Endothelial cell of umbilical vein (primary cell): ENCODE measurements around the gene UGT1A9. TPM values are rescaled to one million over a fixed set of nuclear protein-coding genes. Genes with fewer than 3 reads are reported as not detected.

Source experiments
- BruUV-seq: library from RNA; stranded (reverse); fragments of 400-500 nt; replicated peaks from 2 replicates; lab custom pipeline; 2021; lab: Mats Ljungman, UMichigan
- CTCF ChIA-PET: fragments of 300-600, 350-600 bp; sonication (Branson Sonifier 250); formaldehyde crosslinking; loops from one replicate; lab custom pipeline; 2021; ENCODE audit warnings: antibody characterized with exemption, inconsistent platforms; lab: Charles Lee
- POLR2A ChIA-PET: fragments of 300-600, 350-600 bp; sonication (Branson Sonifier 250); formaldehyde crosslinking; loops from one replicate; lab custom pipeline; 2021; ENCODE audit warnings: antibody characterized with exemption, inconsistent platforms; lab: Charles Lee
- DNase-seq: peaks from one replicate; pipeline ENCODE4 v3.0.0-alpha.2; 2011; ENCODE audit warnings: low read depth, low spot score
- FAIRE-seq: peaks from 2 replicates; lab custom pipeline; 2011; peaks lifted over from hg19 to GRCh38; lab: Jason Lieb, UNC
- H2AFZ ChIP-seq: 2 replicates; pipeline ENCODE4 v1.6.0; 2012; ENCODE audit warnings: low read depth, low read length, control low read depth, inconsistent platforms
- H3K27ac ChIP-seq: 2 replicates; pipeline ENCODE4 v1.5.1; 2011; ENCODE audit warnings: low read depth, mild to moderate bottlenecking, control low read depth, low read length, moderate library complexity; ENCODE audit not compliant: insufficient read depth
- H3K27me3 ChIP-seq, 2 experiments: 2 replicates each; pipeline versions ENCODE4 v1.6.0 to v1.6.1; 2011; ENCODE audit warnings: low read length in 2 of 2, mixed read lengths in 1 of 2; ENCODE audit not compliant: control insufficient read depth in 2 of 2, insufficient read depth in 2 of 2
- H3K36me3 ChIP-seq, 2 experiments: 2 replicates in 1 of 2; 3 replicates in 1 of 2; pipeline ENCODE4 v1.5.1; 2011; ENCODE audit warnings: low read length in 2 of 2, mild to moderate bottlenecking in 1 of 2, moderate library complexity in 1 of 2; ENCODE audit not compliant: control insufficient read depth in 2 of 2, insufficient read depth in 2 of 2; ENCODE audit errors: extremely low read depth in 1 of 2
- H3K4me1 ChIP-seq: 3 replicates; pipeline ENCODE4 v1.5.1; 2011; ENCODE audit warnings: mild to moderate bottlenecking, low read length; ENCODE audit not compliant: control insufficient read depth, insufficient read depth; ENCODE audit errors: extremely low read depth
- H3K4me2 ChIP-seq: 2 replicates; pipeline ENCODE4 v1.6.1; 2011; ENCODE audit warnings: low read length, control low read depth, mixed read lengths; ENCODE audit not compliant: insufficient read depth
- H3K4me3 ChIP-seq, 3 experiments: fragments of 200-600 bp in 1 of 3; sonication (generic), shearing (Covaris generic) in 1 of 3; replicated peaks in 1 of 3; 2 replicates each; pipeline ENCODE4 v1.5.1; 2011 to 2016; ENCODE audit warnings: control low read depth in 3 of 3, low read length in 3 of 3, mild to moderate bottlenecking in 2 of 3, inconsistent platforms in 1 of 3, low read depth in 1 of 3, moderate library complexity in 1 of 3; ENCODE audit not compliant: insufficient read depth in 1 of 3
- H3K79me2 ChIP-seq: 2 replicates; pipeline ENCODE4 v1.6.0; 2012; ENCODE audit warnings: low read length, inconsistent platforms; ENCODE audit not compliant: control insufficient read depth, insufficient read depth
- H3K9ac ChIP-seq: replicated peaks from 2 replicates; pipeline ENCODE3; 2011; ENCODE audit warnings: low read length, control low read depth; ENCODE audit not compliant: insufficient read depth; ENCODE audit errors: extremely low read depth
- H3K9me1 ChIP-seq: replicated peaks from 3 replicates; pipeline ENCODE4 v1.6.0; 2011; ENCODE audit warnings: mild to moderate bottlenecking, low read length; ENCODE audit not compliant: control insufficient read depth, insufficient read depth; ENCODE audit errors: extremely low read depth
- H3K9me3 ChIP-seq: replicated peaks from 2 replicates; pipeline ENCODE4 v1.5.1; 2012; ENCODE audit warnings: low read length, inconsistent platforms; ENCODE audit not compliant: control insufficient read depth, insufficient read depth
- H4K20me1 ChIP-seq: replicated peaks from 2 replicates; pipeline ENCODE3; 2011; ENCODE audit warnings: mild to moderate bottlenecking, low read length; ENCODE audit not compliant: control insufficient read depth, insufficient read depth; ENCODE audit errors: extremely low read depth
- EZH2 ChIP-seq: IDR thresholded peaks from 2 replicates; pipeline ENCODE4 v1.6.1; 2012; ENCODE audit warnings: borderline replicate concordance, low read depth, mild to moderate bottlenecking, moderate library complexity, low read length, inconsistent platforms; ENCODE audit not compliant: severe bottlenecking
- FOS ChIP-seq: IDR thresholded peaks from 2 replicates; pipeline ENCODE4 v1.6.1; 2011; ENCODE audit warnings: mild to moderate bottlenecking, low read length, moderate library complexity, borderline replicate concordance; ENCODE audit not compliant: insufficient read depth
- GATA2 ChIP-seq: IDR thresholded peaks from 2 replicates; pipeline ENCODE4 v1.7.0; 2011; ENCODE audit warnings: low read depth, mild to moderate bottlenecking, moderate library complexity, mixed read lengths, low read length; ENCODE audit not compliant: insufficient read length, insufficient read depth
- JUN ChIP-seq: IDR thresholded peaks from 2 replicates; pipeline ENCODE4 v1.6.1; 2011; ENCODE audit warnings: borderline replicate concordance, low read depth; ENCODE audit not compliant: insufficient read length, insufficient read depth
- MYC ChIP-seq: IDR thresholded peaks from one replicate; pipeline ENCODE4 v1.6.1; 2011; ENCODE audit warnings: mild to moderate bottlenecking, low read depth, low read length
- POLR2A ChIP-seq: IDR thresholded peaks from 2 replicates; pipeline ENCODE4 v1.6.1; 2012; ENCODE audit warnings: low read depth, mild to moderate bottlenecking, control low read depth, low read length
- POLR2AphosphoS5 ChIP-seq: IDR thresholded peaks from 2 replicates; pipeline ENCODE4 v1.6.1; 2012; ENCODE audit warnings: low read depth, mild to moderate bottlenecking, control low read depth, low read length, moderate library complexity; ENCODE audit not compliant: insufficient read depth
- dilution Hi-C: fragments of 300-500 bp; cut with MboI; formaldehyde crosslinking; loops from one replicate; pipeline ENCODE4 v1.15.0; 2019; ENCODE audit warnings: low sequenced_read_pairs; ENCODE audit not compliant: extremely low pct_ligation_motif_present
- intact Hi-C: fragments of 100-400 bp; cut with micrococcal nuclease; formaldehyde crosslinking; loops from one replicate; pipeline ENCODE4 v1.10.0; 2022
- polyA plus RNA-seq, 4 experiments: library from polyadenylated mRNA; depleted of rRNA in 3 of 4; stranded (reverse) in 3 of 4; unstranded in 1 of 4; fragments of >200 nt; gene quantifications; 2 replicates each; pipeline versions ENCODE4 v1.2.1 to v1.2.3, GENCODE V29; 2011 to 2012; ENCODE audit warnings: missing spikeins in 1 of 4
- total RNA-seq: library from RNA; stranded (reverse); gene quantifications from 2 replicates; pipeline ENCODE4 v1.2.3, GENCODE V29; 2021
- TF ChIP-seq, protein P1 (sequence below), 2 donors: IDR thresholded peaks; 1 replicate in 1 of 2; 2 replicates in 1 of 2; pipeline ENCODE4 v1.5.1; 2011; ENCODE audit warnings: low read length in 2 of 2, mild to moderate bottlenecking in 2 of 2, moderate library complexity in 2 of 2, control low read depth in 1 of 2, inconsistent platforms in 1 of 2, low read depth in 1 of 2; ENCODE audit not compliant: insufficient read depth in 1 of 2; ENCODE audit errors: extremely low read depth in 1 of 2
- TF ChIP-seq, protein P2 (sequence below): IDR thresholded peaks from 2 replicates; pipeline ENCODE4 v1.6.1; 2011; ENCODE audit not compliant: insufficient read depth, insufficient read length

Gene UGT1A9
- total and polyA plus RNA-seq, 2 donors (not counting 3 experiments of a cell fraction or from before 2014, with no cell fraction given) = not detected

DNA sequence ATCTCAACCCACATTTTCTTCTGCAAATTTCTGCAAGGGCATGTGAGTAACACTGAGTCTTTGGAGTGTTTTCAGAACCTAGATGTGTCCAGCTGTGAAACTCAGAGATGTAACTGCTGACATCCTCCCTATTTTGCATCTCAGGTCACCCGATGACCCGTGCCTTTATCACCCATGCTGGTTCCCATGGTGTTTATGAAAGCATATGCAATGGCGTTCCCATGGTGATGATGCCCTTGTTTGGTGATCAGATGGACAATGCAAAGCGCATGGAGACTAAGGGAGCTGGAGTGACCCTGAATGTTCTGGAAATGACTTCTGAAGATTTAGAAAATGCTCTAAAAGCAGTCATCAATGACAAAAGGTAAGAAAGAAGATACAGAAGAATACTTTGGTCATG lies 96.4 kb downstream of the UGT1A9 start:
- no peaks in the 10 kb centered on the region for H3K79me2 ChIP-seq
- DNase-seq = no peak
- no TSS peak for BruUV-seq
- dilution Hi-C loops = no loop called here
- peaks cover 0 to 1% of the 10 kb centered on the region in 2 experiments for H3K27me3 ChIP-seq
- H2AFZ ChIP-seq = no peak overlapping the region
- H3K9ac ChIP-seq = no peak overlapping the region
- ChIA-PET POLR2A (no interaction called here), CTCF (no interaction called here)
- no peak overlapping the region for H3K4me3 ChIP-seq
- H3K4me2 ChIP-seq = no peak overlapping the region
- intact Hi-C loops = no loop called here
- no peaks in the 10 kb centered on the region for H4K20me1 ChIP-seq
- no peak for FAIRE-seq
- no peaks in the 10 kb centered on the region for H3K9me3 ChIP-seq
- TF ChIP-seq POLR2AphosphoS5 (no peak), JUN (no peak), FOS (no peak), MYC (no peak), EZH2 (no peak)
- TF ChIP-seq, protein P1, sequence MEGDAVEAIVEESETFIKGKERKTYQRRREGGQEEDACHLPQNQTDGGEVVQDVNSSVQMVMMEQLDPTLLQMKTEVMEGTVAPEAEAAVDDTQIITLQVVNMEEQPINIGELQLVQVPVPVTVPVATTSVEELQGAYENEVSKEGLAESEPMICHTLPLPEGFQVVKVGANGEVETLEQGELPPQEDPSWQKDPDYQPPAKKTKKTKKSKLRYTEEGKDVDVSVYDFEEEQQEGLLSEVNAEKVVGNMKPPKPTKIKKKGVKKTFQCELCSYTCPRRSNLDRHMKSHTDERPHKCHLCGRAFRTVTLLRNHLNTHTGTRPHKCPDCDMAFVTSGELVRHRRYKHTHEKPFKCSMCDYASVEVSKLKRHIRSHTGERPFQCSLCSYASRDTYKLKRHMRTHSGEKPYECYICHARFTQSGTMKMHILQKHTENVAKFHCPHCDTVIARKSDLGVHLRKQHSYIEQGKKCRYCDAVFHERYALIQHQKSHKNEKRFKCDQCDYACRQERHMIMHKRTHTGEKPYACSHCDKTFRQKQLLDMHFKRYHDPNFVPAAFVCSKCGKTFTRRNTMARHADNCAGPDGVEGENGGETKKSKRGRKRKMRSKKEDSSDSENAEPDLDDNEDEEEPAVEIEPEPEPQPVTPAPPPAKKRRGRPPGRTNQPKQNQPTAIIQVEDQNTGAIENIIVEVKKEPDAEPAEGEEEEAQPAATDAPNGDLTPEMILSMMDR (IDR thresholded peaks at IDR 0.05; ENCODE audit: extremely low read depth in 1 of 2, insufficient read depth in 1 of 2, low read depth in 1 of 2, low read length in 2 of 2) = no peak
- H3K27ac ChIP-seq = no peak overlapping the region
- no peaks in the 10 kb centered on the region for H3K36me3 ChIP-seq
- no peaks in the 10 kb centered on the region for H3K9me1 ChIP-seq
- no peaks in the 10 kb centered on the region for H3K4me1 ChIP-seq

DNA sequence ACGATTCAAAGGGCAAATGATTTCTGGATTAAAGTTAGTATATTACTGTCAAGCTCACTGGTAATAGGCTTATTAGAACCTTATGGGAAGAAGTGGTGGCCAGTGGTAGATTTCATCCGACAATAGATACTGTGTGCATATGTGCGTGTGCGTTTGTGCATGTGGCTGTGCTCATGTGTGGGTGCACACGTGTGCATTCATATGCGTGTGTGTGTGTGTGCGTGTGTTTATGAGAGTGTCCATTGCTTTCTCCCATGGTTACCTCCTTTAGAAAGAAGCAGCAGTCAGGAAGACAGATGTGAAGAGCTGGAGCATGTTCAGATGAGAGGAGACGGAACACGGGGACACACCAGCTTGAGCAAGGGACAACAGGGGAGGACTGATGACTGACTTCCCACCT lies 97.6 kb downstream of the UGT1A9 start:
- Histone ChIP-seq H3K9ac (no peak overlapping the region), H2AFZ (no peak overlapping the region), H3K4me1 (no peaks in the 10 kb centered on the region), H3K36me3 (no peaks in the 10 kb centered on the region), H4K20me1 (no peaks in the 10 kb centered on the region), H3K4me3 (no peak overlapping the region), H3K27me3 (no peaks in the 10 kb centered on the region), H3K9me1 (no peaks in the 10 kb centered on the region), H3K27ac (no peak overlapping the region), H3K9me3 (no peaks in the 10 kb centered on the region), H3K4me2 (no peak overlapping the region), H3K79me2 (no peaks in the 10 kb centered on the region)
- BruUV-seq = no TSS peak
- DNase-seq (no peak), FAIRE-seq (no peak)
- POLR2A ChIA-PET = no interaction called here
- CTCF ChIA-PET = no interaction called here
- dilution Hi-C loops (no loop called here), intact Hi-C loops (no loop called here)
- TF ChIP-seq POLR2A = no peak
- no peak for TF ChIP-seq JUN
- no peak for TF ChIP-seq POLR2AphosphoS5
- no peak for TF ChIP-seq GATA2
- TF ChIP-seq, protein P2, sequence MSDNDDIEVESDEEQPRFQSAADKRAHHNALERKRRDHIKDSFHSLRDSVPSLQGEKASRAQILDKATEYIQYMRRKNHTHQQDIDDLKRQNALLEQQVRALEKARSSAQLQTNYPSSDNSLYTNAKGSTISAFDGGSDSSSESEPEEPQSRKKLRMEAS = no peak
